ENCODE results near the gene ANKRD63. TPM values are rescaled to one million over a fixed set of nuclear protein-coding genes. Genes with fewer than 3 reads are reported as not detected.

The ANKRD63 gene
- total and polyA plus RNA-seq, 9 of the 15 experiments (the other 6 are each of a cell fraction or from before 2014, with no cell fraction given), result 1.3 to 2.0 (median 1.8) TPM; not detected in 6

- TF ChIP-seq PHF21A (IDR thresholded peaks at IDR 0.05; ENCODE audit: borderline replicate concordance, low read depth) (no peak), TAF7 (tag; IDR thresholded peaks at IDR 0.05) (no peak), BRD4 (IDR thresholded peaks at IDR 0.05) (no peak), PCBP1 (IDR thresholded peaks at IDR 0.05; ENCODE audit: low read depth, low read length, poor library complexity, severe bottlenecking) (no peak), ZBTB43 (CRISPR knock-in tag; IDR thresholded peaks at IDR 0.05) (no peak), ZBTB26 (CRISPR knock-in tag; IDR thresholded peaks at IDR 0.05) (no peak), UBTF (IDR thresholded peaks at IDR 0.05; ENCODE audit: borderline replicate concordance in 1 of 2, low read depth in 2 of 2, low read length in 2 of 2) (peak in 1 of 2 experiments; percentile 51; a peak in 1 of 4 replicates), MNT (conservative IDR thresholded peaks at IDR 0.05) (no peak), KAT8 (IDR thresholded peaks at IDR 0.05; ENCODE audit: low read depth) (no peak), ELF4 (CRISPR knock-in tag; IDR thresholded peaks at IDR 0.05) (0 out of 2 replicates have a peak, but pooled peaks have one; percentile 14), SIRT6 (IDR thresholded peaks at IDR 0.05; ENCODE audit: low read depth, low read length) (no peak), RAD51 (IDR thresholded peaks at IDR 0.05; ENCODE audit: borderline replicate concordance, low read depth) (no peak), TCFL5 (CRISPR knock-in tag; conservative IDR thresholded peaks at IDR 0.05) (no peak), ZNF586 (CRISPR knock-in tag; conservative IDR thresholded peaks at IDR 0.05) (no peak), XRCC4 (IDR thresholded peaks at IDR 0.05; ENCODE audit: extremely low read depth, insufficient read depth, insufficient read length) (no peak), MCM7 (IDR thresholded peaks at IDR 0.05) (no peak), CTBP1 (IDR thresholded peaks at IDR 0.05; ENCODE audit: borderline replicate concordance) (peak; percentile 61; the same call in 1 of the 2 replicates), POLR2A (conservative IDR thresholded peaks at IDR 0.05) (no peak), ZNF263 (CRISPR knock-in tag; IDR thresholded peaks at IDR 0.05; ENCODE audit: borderline replicate concordance) (no peak), POLR2H (tag; IDR thresholded peaks at IDR 0.05; ENCODE audit: low read depth) (no peak), ZNF696 (CRISPR knock-in tag; conservative IDR thresholded peaks at IDR 0.05) (no peak), ZNF668 (CRISPR knock-in tag; IDR thresholded peaks at IDR 0.05) (no peak), ZNF121 (CRISPR knock-in tag; conservative IDR thresholded peaks at IDR 0.05) (peak; percentile 95)
Observed at GRCh38 chr15:40301467-40302179, 18.8 kb upstream of the ANKRD63 start (continued).

Measured in K562 (cell line).